COLO829 (cell line): ENCODE results near the gene F10.
"Not testable (repeated sequence)": the region's sequence is repeated elsewhere in the genome, so short reads cannot be mapped to it uniquely, and the experiment has no call there.

Experiments
- DNase-seq: peaks from one replicate; pipeline ENCODE4 v3.0.0; 2012; ENCODE audit warnings: low spot score

Gene F10

GRCh38 chr13:113153810-113154748, 31.5 kb downstream of the F10 start:
- DNase-seq, result peak; percentile 57

GRCh38 chr13:113155201-113155600, 32.6 kb downstream of the F10 start:
- no peak for DNase-seq

GRCh38 chr13:113155982-113156655, 33.5 kb downstream of the F10 start:
- no peak for DNase-seq

- no peak for DNase-seq
Observed at GRCh38 chr13:113157206-113157928, 34.8 kb downstream of the F10 start.

- no peak for DNase-seq
Observed at GRCh38 chr13:113157929-113158747, 35.5 kb downstream of the F10 start, which contains the start of gene PROZ. Gene PROZ, plus strand, starts transcription at chr13:113158648. Its CDS starts 13 bp downstream, at chr13:113158661.

GRCh38 chr13:113158946-113159345, 36.3 kb downstream of the F10 start:
- no peak for DNase-seq

GRCh38 chr13:113159701-113160100, 37.1 kb downstream of the F10 start:
- no peak for DNase-seq

GRCh38 chr13:113160983-113161382, 38.4 kb downstream of the F10 start:
- no peak for DNase-seq

- no peak for DNase-seq
Observed at GRCh38 chr13:113161433-113161832, 38.8 kb downstream of the F10 start.

- DNase-seq, result not testable (repeated sequence)
Observed at GRCh38 chr13:113161975-113162374, 39.4 kb downstream of the F10 start.

- no peak for DNase-seq
Observed at GRCh38 chr13:113162783-113163685, 40.4 kb downstream of the F10 start.

- no peak for DNase-seq
Observed at GRCh38 chr13:113164492-113164891, 41.9 kb downstream of the F10 start.

- no peak for DNase-seq
Observed at GRCh38 chr13:113166266-113166665, 43.7 kb downstream of the F10 start.

GRCh38 chr13:113166681-113167080, 44.1 kb downstream of the F10 start:
- DNase-seq, result no peak

GRCh38 chr13:113167155-113167554, 44.6 kb downstream of the F10 start:
- DNase-seq, result no peak

GRCh38 chr13:113167575-113167974, 45.0 kb downstream of the F10 start:
- DNase-seq, result no peak

- peak; percentile 84 for DNase-seq
Observed at GRCh38 chr13:113168211-113168610, 45.6 kb downstream of the F10 start.

GRCh38 chr13:113169277-113170272, 47.0 kb downstream of the F10 start:
- no peak for DNase-seq

GRCh38 chr13:113170511-113170910, 47.9 kb downstream of the F10 start:
- DNase-seq, result no peak
